AG04449 (cell line): ENCODE results near the gene UHRF2.

Experiments used
- CTCF ChIA-PET: fragments of 350-600 bp; formaldehyde crosslinking; extraction: SDS; loops from one replicate; lab custom pipeline; 2021; ENCODE audit warnings: antibody characterized with exemption; lab: Yijun Ruan, JAX
- POLR2A ChIA-PET: fragments of 400-600, 350-600 bp; formaldehyde crosslinking; extraction: SDS; loops from one replicate; lab custom pipeline; 2020; ENCODE audit warnings: antibody characterized with exemption, inconsistent platforms; lab: Yijun Ruan, JAX
- DNase-seq: peaks from one replicate; pipeline ENCODE4 v3.0.0-alpha.2; 2010; ENCODE audit warnings: low read depth, low spot score
- H3K4me3 ChIP-seq: 2 replicates; pipeline ENCODE4 v1.5.1; 2011; ENCODE audit warnings: low read depth, mild to moderate bottlenecking, control low read depth, low read length
- CTCF ChIP-seq: IDR thresholded peaks from one replicate; pipeline ENCODE4 v1.5.1; 2011; ENCODE audit warnings: mild to moderate bottlenecking, moderate library complexity, low read length, control low read depth, inconsistent platforms; ENCODE audit not compliant: insufficient read depth; ENCODE audit errors: missing control alignments

Gene UHRF2

GRCh38 chr9:6552498-6553121 lies 139.6 kb downstream of the UHRF2 start:
- H3K4me3 ChIP-seq, result no peak overlapping the region
- DNase-seq, result no peak
- POLR2A ChIA-PET, result interaction anchor here (1.0 to 1.2 kb wide), 2 partner anchors 40 to 140 kb away, joined by 3 to 6 read pairs; partner anchors contain the start of gene UHRF2
- TF ChIP-seq CTCF, result no peak
- CTCF ChIA-PET, result interaction anchor here (1.7 to 2.4 kb wide), 2 partner anchors 13 to 15 kb away, joined by 4 to 14 read pairs; no protein-coding TSS in a partner anchor

- TF ChIP-seq CTCF, result no peak
- DNase-seq, result no peak
- ChIA-PET CTCF (interaction anchor here (1.7 to 2.4 kb wide), 2 partner anchors 12 to 14 kb away, joined by 4 to 14 read pairs; no protein-coding TSS in a partner anchor), POLR2A (interaction anchor here (1.2 kb wide), 1 partner anchor 41 kb away, joined by 3 read pairs; no protein-coding TSS in a partner anchor)
- no peak overlapping the region for H3K4me3 ChIP-seq
Observed at GRCh38 chr9:6553866-6554265, 140.9 kb downstream of the UHRF2 start.
